Prostate gland (tissue), 2 donors: ENCODE data around the gene GRB7.
A peak's percentile ranks its signal among the peaks of the same experiment; 100 is the strongest.

Experiments used
- POLR2A ChIP-seq: fragments of 450-650 bp; IDR thresholded peaks from one replicate; pipeline ENCODE4 v1.6.1; 2016; ENCODE audit warnings: antibody characterized with exemption, mild to moderate bottlenecking
- POLR2AphosphoS5 ChIP-seq: sonication (generic); formaldehyde crosslinking; IDR thresholded peaks from one replicate; pipeline ENCODE4 v1.6.1; 2017; ENCODE audit warnings: antibody characterized with exemption
- TF ChIP-seq, protein P1 (sequence below), 4 experiments: fragments of 200-600 bp in 2 of 4; fragments of 450-650 bp in 2 of 4; sonication (generic) in 2 of 4; IDR thresholded peaks; 1 replicate in 3 of 4; 2 replicates in 1 of 4; pipeline ENCODE4 v1.5.1; 2016 to 2019; ENCODE audit warnings: antibody characterized with exemption in 4 of 4, mild to moderate bottlenecking in 2 of 4, moderate library complexity in 2 of 4

DNA sequence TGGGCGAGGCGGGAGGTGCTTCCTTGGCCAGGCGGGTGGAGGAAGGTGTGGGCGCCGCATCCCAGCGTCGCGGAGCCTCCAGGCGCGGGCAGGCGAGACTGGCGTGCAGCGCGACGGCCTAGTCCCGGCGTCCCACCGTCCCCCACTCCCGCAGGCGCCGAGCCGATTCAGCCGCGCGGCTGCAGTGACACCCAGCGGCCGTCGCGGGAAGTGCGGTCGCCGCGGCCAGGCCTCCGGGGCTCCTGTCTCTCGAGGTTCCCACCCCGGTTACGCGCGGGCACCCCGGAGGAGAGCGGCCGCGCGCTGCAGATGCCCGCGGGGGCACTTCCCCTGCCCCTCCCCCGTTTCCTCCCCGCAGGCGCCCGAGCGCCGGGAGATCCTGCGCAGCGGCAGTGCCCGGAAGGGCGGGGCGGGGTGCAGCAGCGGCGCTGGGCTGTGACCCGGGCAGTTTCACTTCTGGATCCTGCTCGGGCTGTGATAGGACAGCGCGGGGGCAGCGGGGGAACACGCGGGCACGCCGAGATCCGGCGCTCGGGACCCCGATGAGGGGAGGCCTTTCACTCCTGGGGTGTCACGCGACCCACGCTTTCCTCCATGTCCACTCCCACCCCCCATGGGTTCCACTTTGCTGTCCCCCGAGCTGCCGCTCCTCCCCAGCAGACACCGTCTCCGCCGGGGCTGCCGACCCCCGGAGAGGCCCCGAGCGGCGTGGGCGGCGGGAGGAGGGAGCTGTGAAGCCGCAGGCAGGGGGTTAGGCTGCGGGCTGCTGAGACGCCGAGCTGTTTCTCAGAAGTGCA is 16.6 kb downstream of the GRB7 start:
- TF ChIP-seq, protein P1, sequence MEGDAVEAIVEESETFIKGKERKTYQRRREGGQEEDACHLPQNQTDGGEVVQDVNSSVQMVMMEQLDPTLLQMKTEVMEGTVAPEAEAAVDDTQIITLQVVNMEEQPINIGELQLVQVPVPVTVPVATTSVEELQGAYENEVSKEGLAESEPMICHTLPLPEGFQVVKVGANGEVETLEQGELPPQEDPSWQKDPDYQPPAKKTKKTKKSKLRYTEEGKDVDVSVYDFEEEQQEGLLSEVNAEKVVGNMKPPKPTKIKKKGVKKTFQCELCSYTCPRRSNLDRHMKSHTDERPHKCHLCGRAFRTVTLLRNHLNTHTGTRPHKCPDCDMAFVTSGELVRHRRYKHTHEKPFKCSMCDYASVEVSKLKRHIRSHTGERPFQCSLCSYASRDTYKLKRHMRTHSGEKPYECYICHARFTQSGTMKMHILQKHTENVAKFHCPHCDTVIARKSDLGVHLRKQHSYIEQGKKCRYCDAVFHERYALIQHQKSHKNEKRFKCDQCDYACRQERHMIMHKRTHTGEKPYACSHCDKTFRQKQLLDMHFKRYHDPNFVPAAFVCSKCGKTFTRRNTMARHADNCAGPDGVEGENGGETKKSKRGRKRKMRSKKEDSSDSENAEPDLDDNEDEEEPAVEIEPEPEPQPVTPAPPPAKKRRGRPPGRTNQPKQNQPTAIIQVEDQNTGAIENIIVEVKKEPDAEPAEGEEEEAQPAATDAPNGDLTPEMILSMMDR (IDR thresholded peaks at IDR 0.05): peak; percentile 95 to 100 (median 99)
- TF ChIP-seq POLR2A: peak; percentile 74
- peak; percentile 85 for TF ChIP-seq POLR2AphosphoS5
